Measurements from ENCODE around the gene OR6N1.

The OR6N1 gene

GRCh38 chr1:158771950-158772866 lies at the start of gene OR6N1:
OR6N1 (minus strand) TSS chr1:158772195; CDS start chr1:158766682, 5,513 bp downstream.
- Histone ChIP-seq H3K4me1 (ENCODE audit: insufficient read depth, low read length) (no peaks in the 10 kb centered on the region), H3K27ac (ENCODE audit: low read depth, low read length) (no peak within 1 kb of the TSS), H3K9ac (ENCODE audit: low read length) (no peak within 1 kb of the TSS), H3K27me3 (ENCODE audit: control insufficient read depth in 1 of 2, insufficient read depth in 2 of 2, low read length in 2 of 2) (no peaks in the 10 kb centered on the region), H3K36me3 (ENCODE audit: insufficient read depth, low read length) (no peaks in the 10 kb centered on the region), H3K4me3 (ENCODE audit: low read depth in 1 of 2, low read length in 2 of 2) (no peak within 1 kb of the TSS), H3K9me3 (ENCODE audit: low read length) (no peaks in the 10 kb centered on the region)

- no peak overlapping the region for H3K27ac ChIP-seq (ENCODE audit: low read depth, low read length)
- H3K4me3 ChIP-seq (ENCODE audit: low read depth in 1 of 2, low read length in 2 of 2) = no peak overlapping the region
- no peaks in the 10 kb centered on the region for H3K9me3 ChIP-seq (ENCODE audit: low read length)
- no peaks in the 10 kb centered on the region for H3K27me3 ChIP-seq (ENCODE audit: control insufficient read depth in 1 of 2, insufficient read depth in 2 of 2, low read length in 2 of 2)
- H3K36me3 ChIP-seq (ENCODE audit: insufficient read depth, low read length) = no peaks in the 10 kb centered on the region
- H3K4me1 ChIP-seq (ENCODE audit: insufficient read depth, low read length) = no peaks in the 10 kb centered on the region
- H3K9ac ChIP-seq (ENCODE audit: low read length) = no peak overlapping the region
Observed at GRCh38 chr1:158821723-158822122, 49.7 kb upstream of the OR6N1 start.

GRCh38 chr1:158819461-158820443 lies 47.8 kb upstream of the OR6N1 start:
- H3K27ac ChIP-seq (ENCODE audit: low read depth, low read length) = no peak overlapping the region
- H3K36me3 ChIP-seq (ENCODE audit: insufficient read depth, low read length) = no peaks in the 10 kb centered on the region
- no peaks in the 10 kb centered on the region for H3K4me1 ChIP-seq (ENCODE audit: insufficient read depth, low read length)
- H3K9ac ChIP-seq (ENCODE audit: low read length) = no peak overlapping the region
- H3K9me3 ChIP-seq (ENCODE audit: low read length) = no peaks in the 10 kb centered on the region
- H3K4me3 ChIP-seq (ENCODE audit: low read depth in 1 of 2, low read length in 2 of 2) = no peak overlapping the region
- no peaks in the 10 kb centered on the region for H3K27me3 ChIP-seq (ENCODE audit: control insufficient read depth in 1 of 2, insufficient read depth in 2 of 2, low read length in 2 of 2)

GRCh38 chr1:158818975-158819431 lies 47.0 kb upstream of the OR6N1 start:
- Histone ChIP-seq H3K27me3 (ENCODE audit: control insufficient read depth in 1 of 2, insufficient read depth in 2 of 2, low read length in 2 of 2) (no peaks in the 10 kb centered on the region), H3K36me3 (ENCODE audit: insufficient read depth, low read length) (no peaks in the 10 kb centered on the region), H3K9me3 (ENCODE audit: low read length) (no peaks in the 10 kb centered on the region), H3K4me3 (ENCODE audit: low read depth in 1 of 2, low read length in 2 of 2) (no peak overlapping the region), H3K4me1 (ENCODE audit: insufficient read depth, low read length) (no peaks in the 10 kb centered on the region), H3K27ac (ENCODE audit: low read depth, low read length) (no peak overlapping the region), H3K9ac (ENCODE audit: low read length) (no peak overlapping the region)

- no peaks in the 10 kb centered on the region for H3K27me3 ChIP-seq (ENCODE audit: control insufficient read depth in 1 of 2, insufficient read depth in 2 of 2, low read length in 2 of 2)
- no peaks in the 10 kb centered on the region for H3K9me3 ChIP-seq (ENCODE audit: low read length)
- no peak overlapping the region for H3K9ac ChIP-seq (ENCODE audit: low read length)
- no peaks in the 10 kb centered on the region for H3K4me1 ChIP-seq (ENCODE audit: insufficient read depth, low read length)
- no peaks in the 10 kb centered on the region for H3K36me3 ChIP-seq (ENCODE audit: insufficient read depth, low read length)
- H3K4me3 ChIP-seq (ENCODE audit: low read depth in 1 of 2, low read length in 2 of 2) = no peak overlapping the region
- H3K27ac ChIP-seq (ENCODE audit: low read depth, low read length) = no peak overlapping the region
Observed at GRCh38 chr1:158818560-158818959, 46.6 kb upstream of the OR6N1 start.

- Histone ChIP-seq H3K9me3 (ENCODE audit: low read length) (no peaks in the 10 kb centered on the region), H3K4me1 (ENCODE audit: insufficient read depth, low read length) (no peaks in the 10 kb centered on the region), H3K36me3 (ENCODE audit: insufficient read depth, low read length) (no peaks in the 10 kb centered on the region), H3K4me3 (ENCODE audit: low read depth in 1 of 2, low read length in 2 of 2) (no peak overlapping the region), H3K9ac (ENCODE audit: low read length) (no peak overlapping the region), H3K27me3 (ENCODE audit: control insufficient read depth in 1 of 2, insufficient read depth in 2 of 2, low read length in 2 of 2) (no peaks in the 10 kb centered on the region), H3K27ac (ENCODE audit: low read depth, low read length) (no peak overlapping the region)
Observed at GRCh38 chr1:158814970-158815369, 43.0 kb upstream of the OR6N1 start.

- H3K4me3 ChIP-seq (ENCODE audit: low read depth in 1 of 2, low read length in 2 of 2) = no peak overlapping the region
- no peaks in the 10 kb centered on the region for H3K9me3 ChIP-seq (ENCODE audit: low read length)
- H3K36me3 ChIP-seq (ENCODE audit: insufficient read depth, low read length) = no peaks in the 10 kb centered on the region
- H3K4me1 ChIP-seq (ENCODE audit: insufficient read depth, low read length) = no peaks in the 10 kb centered on the region
- no peaks in the 10 kb centered on the region for H3K27me3 ChIP-seq (ENCODE audit: control insufficient read depth in 1 of 2, insufficient read depth in 2 of 2, low read length in 2 of 2)
- H3K9ac ChIP-seq (ENCODE audit: low read length) = no peak overlapping the region
- H3K27ac ChIP-seq (ENCODE audit: low read depth, low read length) = no peak overlapping the region
Observed at GRCh38 chr1:158813164-158813563, 41.2 kb upstream of the OR6N1 start.

- H3K27me3 ChIP-seq (ENCODE audit: control insufficient read depth in 1 of 2, insufficient read depth in 2 of 2, low read length in 2 of 2) = no peaks in the 10 kb centered on the region
- no peak overlapping the region for H3K9ac ChIP-seq (ENCODE audit: low read length)
- no peak overlapping the region for H3K27ac ChIP-seq (ENCODE audit: low read depth, low read length)
- no peaks in the 10 kb centered on the region for H3K36me3 ChIP-seq (ENCODE audit: insufficient read depth, low read length)
- H3K4me1 ChIP-seq (ENCODE audit: insufficient read depth, low read length) = no peaks in the 10 kb centered on the region
- H3K4me3 ChIP-seq (ENCODE audit: low read depth in 1 of 2, low read length in 2 of 2) = no peak overlapping the region
- H3K9me3 ChIP-seq (ENCODE audit: low read length) = no peaks in the 10 kb centered on the region
Observed at GRCh38 chr1:158812336-158812735, 40.3 kb upstream of the OR6N1 start.

GRCh38 chr1:158810311-158810710 lies 38.3 kb upstream of the OR6N1 start:
- H3K36me3 ChIP-seq (ENCODE audit: insufficient read depth, low read length) = no peaks in the 10 kb centered on the region
- H3K27ac ChIP-seq (ENCODE audit: low read depth, low read length) = no peak overlapping the region
- no peaks in the 10 kb centered on the region for H3K4me1 ChIP-seq (ENCODE audit: insufficient read depth, low read length)
- H3K4me3 ChIP-seq (ENCODE audit: low read depth in 1 of 2, low read length in 2 of 2) = no peak overlapping the region
- H3K9ac ChIP-seq (ENCODE audit: low read length) = no peak overlapping the region
- no peaks in the 10 kb centered on the region for H3K27me3 ChIP-seq (ENCODE audit: control insufficient read depth in 1 of 2, insufficient read depth in 2 of 2, low read length in 2 of 2)
- H3K9me3 ChIP-seq (ENCODE audit: low read length) = no peaks in the 10 kb centered on the region

GRCh38 chr1:158809862-158810261 lies 37.9 kb upstream of the OR6N1 start:
- no peak overlapping the region for H3K27ac ChIP-seq (ENCODE audit: low read depth, low read length)

GRCh38 chr1:158809256-158809655 lies 37.3 kb upstream of the OR6N1 start:
- no peak overlapping the region for H3K27ac ChIP-seq (ENCODE audit: low read depth, low read length)

More at GRCh38 chr1:158809862-158810261, 37.9 kb upstream of the OR6N1 start:
- Histone ChIP-seq H3K4me3 (ENCODE audit: low read depth in 1 of 2, low read length in 2 of 2) (no peak overlapping the region), H3K9ac (ENCODE audit: low read length) (no peak overlapping the region), H3K36me3 (ENCODE audit: insufficient read depth, low read length) (no peaks in the 10 kb centered on the region), H3K9me3 (ENCODE audit: low read length) (no peaks in the 10 kb centered on the region), H3K4me1 (ENCODE audit: insufficient read depth, low read length) (no peaks in the 10 kb centered on the region), H3K27me3 (ENCODE audit: control insufficient read depth in 1 of 2, insufficient read depth in 2 of 2, low read length in 2 of 2) (no peaks in the 10 kb centered on the region)

More at GRCh38 chr1:158809256-158809655, 37.3 kb upstream of the OR6N1 start:
- no peaks in the 10 kb centered on the region for H3K4me1 ChIP-seq (ENCODE audit: insufficient read depth, low read length)
- H3K9me3 ChIP-seq (ENCODE audit: low read length) = no peaks in the 10 kb centered on the region
- no peaks in the 10 kb centered on the region for H3K27me3 ChIP-seq (ENCODE audit: control insufficient read depth in 1 of 2, insufficient read depth in 2 of 2, low read length in 2 of 2)
- no peak overlapping the region for H3K4me3 ChIP-seq (ENCODE audit: low read depth in 1 of 2, low read length in 2 of 2)
- no peak overlapping the region for H3K9ac ChIP-seq (ENCODE audit: low read length)
- no peaks in the 10 kb centered on the region for H3K36me3 ChIP-seq (ENCODE audit: insufficient read depth, low read length)
